HFF-Myc (cell line): ENCODE measurements around the gene GRIN1.

Experiments
- DNase-seq: peaks from one replicate; pipeline ENCODE4 v3.0.0-alpha.2; 2011; ENCODE audit warnings: low read depth; ENCODE audit errors: extremely low read depth
- H3K4me3 ChIP-seq: replicated peaks from 2 replicates; pipeline ENCODE4 v1.5.1; 2011; ENCODE audit warnings: low read depth, mild to moderate bottlenecking, control low read depth, low read length
- CTCF ChIP-seq: IDR thresholded peaks from 2 replicates; pipeline ENCODE4 v1.5.1; 2012; ENCODE audit warnings: mild to moderate bottlenecking, low read depth, low read length, control low read depth; ENCODE audit errors: missing control alignments

GRIN1 gene

GRCh38 chr9:137138722-137139467, at the start of gene GRIN1:
Gene GRIN1 (plus strand): TSS chr9:137139154. CDS start chr9:137139487, 333 bp downstream.
- DNase-seq: no peak
- H3K4me3 ChIP-seq: no peak within 1 kb of the TSS
- no peak for TF ChIP-seq CTCF

GRCh38 chr9:137089232-137089947, 49.6 kb upstream of the GRIN1 start:
- TF ChIP-seq CTCF: no peak
- no peak for DNase-seq
- H3K4me3 ChIP-seq: no peak overlapping the region

DNA sequence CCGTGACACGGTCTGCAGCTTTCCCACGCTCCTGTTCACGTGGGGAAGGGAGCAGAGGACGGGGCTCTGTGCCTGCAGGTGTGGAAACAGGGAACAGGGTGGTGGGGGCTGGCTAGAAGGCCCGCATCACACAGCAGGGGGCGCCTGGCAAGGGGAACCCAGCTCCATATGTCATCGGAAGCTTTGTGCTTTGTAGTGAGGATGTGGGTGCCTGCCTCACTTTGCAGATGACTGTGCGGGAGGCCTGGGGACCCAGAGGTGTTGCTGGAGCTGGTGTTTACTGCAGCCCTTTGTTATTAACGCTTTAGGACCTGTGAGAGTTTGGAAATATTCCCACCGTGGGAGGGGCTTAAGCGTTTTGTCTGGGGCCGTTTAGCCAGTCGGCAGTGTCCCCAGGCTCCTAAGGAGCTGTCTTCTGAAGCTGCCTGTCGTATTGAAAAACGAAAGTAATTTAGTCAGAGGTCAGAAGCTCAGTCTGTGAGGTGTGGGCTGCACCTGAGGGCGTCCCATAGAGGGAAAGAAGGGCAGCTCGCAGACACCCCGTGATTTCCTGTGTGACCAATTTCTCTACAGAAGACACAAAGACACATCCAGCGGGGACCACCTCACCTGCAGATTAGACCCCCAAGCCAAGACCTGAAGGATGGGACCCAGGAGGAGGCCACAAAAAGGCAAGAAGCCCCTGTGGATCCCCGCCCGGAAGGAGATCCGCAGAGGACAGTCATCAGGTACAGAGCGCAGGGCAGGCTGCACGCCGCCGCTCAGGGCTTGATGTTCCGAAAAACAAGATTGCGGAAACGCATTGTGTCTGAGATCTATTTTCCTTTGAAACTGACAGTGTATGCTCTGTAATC, 43.1 kb upstream of the GRIN1 start:
- no peak for DNase-seq
- peak; percentile 28 for TF ChIP-seq CTCF
- no peak overlapping the region for H3K4me3 ChIP-seq

GRCh38 chr9:137096785-137097546, 42.0 kb upstream of the GRIN1 start:
- H3K4me3 ChIP-seq: no peak overlapping the region
- TF ChIP-seq CTCF: no peak
- DNase-seq: no peak

GRCh38 chr9:137097761-137098462, 41.0 kb upstream of the GRIN1 start:
- H3K4me3 ChIP-seq: no peak overlapping the region
- no peak for TF ChIP-seq CTCF
- DNase-seq: no peak
